HG03571 (cell line): ENCODE results near the gene SPAG4.

Experiments
- ATAC-seq: cut with Tn5 transposase; IDR thresholded peaks from one replicate; pipeline ENCODE4 v1.9.1; 2021; ENCODE audit not compliant: unreplicated experiment

SPAG4 gene

DNA sequence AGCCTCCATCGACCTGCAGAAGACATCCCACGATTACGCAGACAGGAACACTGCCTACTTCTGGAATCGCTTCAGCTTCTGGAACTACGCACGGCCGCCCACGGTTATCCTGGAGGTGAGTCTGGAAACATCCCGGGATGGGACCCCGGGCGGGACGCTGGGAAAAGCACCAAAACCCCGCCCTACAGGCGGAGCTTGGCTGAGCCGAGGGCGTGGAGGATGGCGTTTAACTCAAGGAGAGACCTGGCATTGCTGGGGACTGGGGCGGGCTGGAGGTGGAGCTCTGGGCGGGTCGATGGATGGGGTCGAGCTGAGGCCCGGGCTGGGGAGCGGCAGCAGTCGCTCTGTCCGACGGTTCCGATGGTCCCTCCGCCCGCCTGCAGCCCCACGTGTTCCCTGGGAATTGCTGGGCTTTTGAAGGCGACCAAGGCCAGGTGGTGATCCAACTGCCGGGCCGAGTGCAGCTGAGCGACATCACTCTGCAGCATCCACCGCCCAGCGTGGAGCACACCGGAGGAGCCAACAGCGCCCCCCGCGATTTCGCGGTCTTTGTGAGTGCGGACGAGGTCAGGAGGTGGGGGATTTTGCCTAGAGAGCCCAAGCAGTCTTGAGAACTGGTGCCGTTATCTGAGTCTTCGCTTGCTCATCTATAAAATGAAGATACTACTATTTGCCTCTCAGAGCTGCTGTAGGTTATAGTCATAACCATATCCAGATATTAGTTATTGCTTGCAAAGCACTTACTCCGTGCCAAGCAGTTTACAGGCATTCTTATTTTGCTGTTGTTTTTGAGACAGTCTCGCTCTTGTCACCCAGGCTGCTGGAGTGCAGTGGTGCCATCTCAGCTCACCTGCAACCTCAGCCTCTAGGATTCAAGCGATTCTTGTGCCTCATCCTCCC lies 3.8 kb downstream of the SPAG4 start:
- ATAC-seq = no peak

DNA sequence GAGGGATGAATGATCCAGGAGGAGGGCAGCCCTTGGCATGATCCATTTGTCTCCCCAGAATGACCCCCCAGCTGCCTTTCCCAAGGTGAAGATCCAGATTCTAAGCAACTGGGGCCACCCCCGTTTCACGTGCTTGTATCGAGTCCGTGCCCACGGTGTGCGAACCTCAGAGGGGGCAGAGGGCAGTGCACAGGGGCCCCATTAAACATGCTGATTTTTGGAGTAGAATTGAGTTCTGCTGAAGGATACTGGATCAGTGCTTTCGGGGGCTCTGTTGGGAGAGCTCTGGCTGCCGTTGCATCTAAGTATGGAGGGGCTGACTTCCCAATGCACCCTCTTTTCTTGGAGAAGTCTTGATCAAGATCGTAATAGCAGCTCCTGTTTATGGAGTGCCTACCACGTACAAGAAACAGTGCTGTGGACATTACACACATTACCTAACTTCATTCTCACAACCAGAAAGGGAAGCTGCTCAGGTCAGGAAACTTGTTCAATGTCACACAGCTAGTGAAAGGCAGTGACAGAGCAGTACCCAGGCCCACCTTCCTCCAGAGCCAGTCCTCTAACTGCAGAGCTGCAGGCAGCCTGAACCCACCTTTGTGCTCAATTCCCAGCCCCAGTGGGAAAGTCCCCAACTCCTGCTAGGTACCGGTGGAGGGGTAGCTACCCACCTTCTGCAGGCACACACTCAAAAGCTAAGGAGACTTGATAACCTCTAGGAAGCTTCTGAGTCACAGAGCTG lies 5.4 kb downstream of the SPAG4 start:
- ATAC-seq = no peak

DNA sequence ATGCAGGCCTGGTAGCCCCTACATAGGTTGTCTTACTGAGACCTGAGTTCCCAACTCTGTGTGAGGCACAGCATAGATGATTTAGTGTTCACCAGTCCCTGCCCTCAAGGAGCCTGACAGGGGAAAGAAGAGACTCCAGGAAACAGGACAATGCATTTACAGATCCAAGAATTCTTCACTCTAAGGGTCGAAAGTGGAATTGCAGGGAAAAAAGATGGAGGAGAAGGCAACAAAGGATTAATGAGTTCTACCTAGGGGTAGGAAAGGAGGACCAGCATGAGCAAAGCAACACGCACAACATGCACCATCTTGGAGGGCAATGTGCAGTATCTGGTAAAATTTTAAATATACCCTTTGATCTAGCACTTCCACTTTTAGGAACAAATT lies 5.9 kb downstream of the SPAG4 start:
- ATAC-seq = no peak

DNA sequence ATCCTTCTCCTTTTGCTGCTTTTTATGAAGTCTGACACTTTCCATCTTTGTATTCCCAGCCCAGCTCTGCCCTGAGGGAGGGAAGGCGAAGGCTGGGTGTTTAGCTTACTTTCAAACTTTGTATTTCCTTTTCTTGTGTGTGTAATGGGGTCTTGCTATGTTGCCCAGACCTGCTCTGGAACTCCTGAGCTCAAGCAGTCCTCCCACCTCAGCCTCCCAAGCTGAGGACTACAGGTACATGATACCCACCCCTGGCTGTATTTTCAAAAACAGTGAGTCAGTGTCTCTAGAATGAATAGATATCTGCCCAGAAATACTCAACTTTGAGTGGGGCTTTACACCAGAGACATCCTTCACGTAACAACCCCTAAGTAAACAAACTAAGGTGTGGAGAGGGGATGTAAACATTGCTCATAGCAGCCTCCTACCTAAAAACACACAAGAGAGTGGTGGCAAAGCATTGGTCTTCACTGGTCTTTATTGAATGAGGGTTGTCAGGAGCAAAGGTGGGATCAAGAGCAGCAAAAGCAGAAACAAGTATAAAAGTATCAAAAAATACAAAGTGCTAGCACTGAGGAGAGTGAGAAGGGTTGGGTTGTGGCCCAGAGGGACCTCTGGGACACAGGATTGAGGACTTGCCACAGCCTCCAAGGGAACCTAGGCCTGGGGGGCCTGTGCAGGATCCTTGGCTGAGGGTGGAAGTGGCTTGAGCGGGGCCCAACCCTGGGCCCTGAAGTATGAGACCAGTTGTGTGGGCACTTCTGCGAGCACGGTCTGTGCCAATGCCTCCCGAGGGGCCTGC lies 10.2 kb downstream of the SPAG4 start:
- ATAC-seq = no peak

DNA sequence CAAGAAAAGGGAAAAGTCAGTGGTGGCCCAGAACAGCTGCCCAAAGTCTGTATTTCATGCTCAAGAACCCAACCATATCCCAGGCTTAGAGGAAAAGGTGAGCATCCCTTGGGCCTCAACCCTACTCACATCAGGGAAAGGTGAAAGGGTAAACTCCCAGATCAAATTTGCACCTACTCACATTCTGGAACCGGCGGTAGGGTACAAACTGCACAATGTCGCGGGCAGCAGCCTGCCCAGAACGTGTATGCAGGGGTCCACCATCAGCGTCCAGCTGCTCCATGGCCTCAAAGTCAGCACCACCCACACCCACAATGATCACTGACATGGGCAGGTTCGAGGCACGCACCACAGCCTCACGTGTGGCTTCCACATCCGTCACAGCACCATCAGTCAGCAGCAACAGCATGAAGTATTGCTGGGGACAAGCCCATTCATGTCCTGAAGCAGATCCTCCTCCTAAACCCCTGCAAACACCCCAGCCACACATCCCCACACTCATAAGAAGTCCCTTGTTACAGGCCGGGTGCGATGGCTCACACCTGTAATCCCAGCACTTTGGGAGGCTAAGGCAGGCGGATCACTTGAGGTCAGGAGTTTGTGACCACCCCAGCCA lies 10.9 kb downstream of the SPAG4 start:
- ATAC-seq = no peak

DNA sequence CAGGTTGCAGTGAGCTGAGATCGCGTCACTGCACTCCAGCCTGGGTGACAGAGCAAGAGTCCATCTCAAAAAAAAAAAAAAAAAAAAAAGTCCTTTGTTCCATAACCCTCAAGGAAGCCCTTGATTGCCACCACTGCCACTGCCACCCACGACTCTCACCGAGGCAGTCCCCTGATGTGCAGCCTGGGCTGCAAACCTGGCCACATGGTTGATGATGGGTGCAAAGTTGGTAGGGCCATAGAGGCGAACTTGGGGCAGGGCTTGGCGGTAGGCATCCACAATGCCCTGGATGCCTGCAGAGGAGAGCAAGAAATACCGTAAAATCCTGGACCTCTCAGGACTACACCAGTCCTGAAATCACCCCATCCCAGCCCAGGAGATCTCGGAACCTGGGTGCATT lies 11.5 kb downstream of the SPAG4 start:
- no peak for ATAC-seq

DNA sequence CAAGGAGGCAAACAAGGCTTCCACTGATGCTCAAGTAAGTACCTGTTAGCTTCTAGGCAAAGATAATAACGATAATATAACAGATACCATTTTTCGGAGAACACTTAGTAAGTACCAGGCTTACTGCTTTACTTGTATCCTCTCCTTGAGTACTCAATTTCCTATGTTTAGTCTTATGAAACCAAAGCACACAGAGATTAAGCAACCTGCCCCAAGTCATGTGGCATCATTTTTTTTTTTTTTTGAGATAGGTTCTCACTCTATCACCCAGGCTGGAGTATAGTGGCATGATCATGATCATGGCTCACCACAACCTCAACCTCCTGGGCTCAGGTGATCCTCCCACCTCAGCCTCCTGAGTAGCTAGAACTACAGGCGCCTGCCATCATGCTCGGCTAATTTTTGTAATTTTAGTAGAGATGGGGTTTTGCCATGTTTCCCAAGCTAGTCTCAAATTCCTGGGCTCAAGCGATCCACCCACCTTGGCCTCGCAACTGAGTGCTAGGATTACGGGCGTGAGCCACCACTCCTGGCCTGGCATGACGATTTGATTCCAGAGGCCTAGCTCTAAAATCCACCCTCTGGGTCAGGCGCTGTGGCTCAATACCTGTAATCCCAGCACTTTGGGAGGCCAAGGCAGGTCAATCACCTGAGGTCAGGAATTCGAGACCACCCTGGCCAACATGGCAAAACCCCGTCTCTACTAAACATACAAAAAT lies 14.0 kb downstream of the SPAG4 start:
- no peak for ATAC-seq

DNA sequence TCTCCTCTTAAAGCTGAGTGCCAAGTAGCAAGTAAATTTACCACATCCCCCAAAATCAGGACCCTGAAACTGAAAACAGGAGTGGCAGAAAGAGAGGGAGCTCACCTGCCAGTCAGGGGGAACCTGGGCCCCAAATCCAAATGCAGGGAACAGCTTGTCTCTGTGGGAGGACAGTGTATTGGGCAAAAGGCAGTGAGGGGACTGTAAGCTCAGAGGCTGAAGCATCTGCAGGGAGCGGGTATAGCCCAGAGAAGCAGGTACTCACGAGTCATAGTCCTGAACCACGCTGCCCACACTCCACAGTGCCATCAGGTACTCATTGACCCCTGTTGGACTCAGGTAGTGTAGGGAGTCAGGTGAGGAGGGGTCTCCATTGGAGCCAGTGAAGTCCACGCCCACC lies 15.0 kb downstream of the SPAG4 start:
- no peak for ATAC-seq

DNA sequence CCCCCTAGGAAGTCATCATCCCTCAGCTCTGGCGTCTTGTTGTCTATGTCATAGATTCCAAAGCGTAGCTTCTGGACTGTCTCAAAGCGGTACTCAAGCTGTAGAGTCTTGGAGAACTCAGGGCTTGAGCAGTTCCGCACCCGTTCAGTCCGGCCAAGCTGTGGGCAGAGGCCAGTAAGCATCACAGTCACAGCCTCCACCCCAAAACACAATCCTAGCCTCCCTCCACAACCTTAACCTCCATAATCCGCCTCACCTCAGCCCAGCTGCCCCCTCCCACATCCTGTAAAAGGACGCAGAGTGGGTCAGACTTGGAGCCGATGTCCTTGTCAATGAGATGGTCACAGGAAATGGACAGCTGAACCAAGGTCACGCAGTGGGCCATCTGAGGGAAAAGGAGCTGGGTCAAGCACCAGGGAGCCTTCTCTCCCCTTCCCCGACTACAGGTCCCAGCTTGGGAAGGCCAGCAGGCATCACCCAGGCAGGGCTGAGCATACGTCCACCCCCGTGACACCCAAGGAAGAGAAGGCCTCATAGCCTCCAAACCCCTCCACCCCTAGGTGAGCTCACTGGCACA lies 17.0 kb downstream of the SPAG4 start:
- ATAC-seq = no peak

DNA sequence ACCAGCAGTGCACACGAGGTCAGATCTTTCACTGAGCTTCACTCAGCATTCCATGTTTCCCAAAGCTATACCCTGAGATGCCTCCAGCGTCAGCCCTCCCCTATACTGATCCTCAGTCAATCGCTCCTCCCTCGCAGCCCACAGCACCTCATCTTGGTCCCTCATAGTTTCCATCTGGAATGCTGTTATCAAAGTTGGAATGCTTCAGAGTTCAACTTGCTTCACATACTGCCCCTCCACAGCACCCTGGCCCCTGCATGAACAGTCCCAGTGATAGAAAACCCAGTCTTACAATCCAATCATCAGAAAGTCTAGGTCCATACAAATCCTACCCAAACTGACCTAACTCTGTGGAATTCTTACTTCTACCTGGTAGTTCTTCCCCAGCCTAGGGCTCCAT lies 20.0 kb downstream of the SPAG4 start:
- ATAC-seq = no peak

DNA sequence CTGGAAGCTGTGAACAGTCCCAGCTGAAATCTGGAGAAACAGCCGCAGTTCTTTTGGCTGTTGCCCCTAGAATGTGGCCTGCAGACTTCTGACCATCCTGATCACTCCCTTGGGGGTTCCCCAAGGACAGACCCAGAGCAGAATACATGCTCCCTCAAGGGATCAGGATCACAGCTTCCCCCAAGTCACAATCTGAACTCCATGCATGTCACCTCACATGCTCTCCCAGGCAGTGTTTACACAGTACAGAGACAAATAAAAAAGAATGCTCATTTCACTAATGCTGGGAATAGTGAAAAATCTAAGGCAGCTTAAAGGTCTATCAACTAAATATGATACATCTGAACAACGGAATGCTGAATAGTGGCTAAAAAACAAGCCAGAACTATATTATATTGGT lies 20.5 kb downstream of the SPAG4 start:
- no peak for ATAC-seq

DNA sequence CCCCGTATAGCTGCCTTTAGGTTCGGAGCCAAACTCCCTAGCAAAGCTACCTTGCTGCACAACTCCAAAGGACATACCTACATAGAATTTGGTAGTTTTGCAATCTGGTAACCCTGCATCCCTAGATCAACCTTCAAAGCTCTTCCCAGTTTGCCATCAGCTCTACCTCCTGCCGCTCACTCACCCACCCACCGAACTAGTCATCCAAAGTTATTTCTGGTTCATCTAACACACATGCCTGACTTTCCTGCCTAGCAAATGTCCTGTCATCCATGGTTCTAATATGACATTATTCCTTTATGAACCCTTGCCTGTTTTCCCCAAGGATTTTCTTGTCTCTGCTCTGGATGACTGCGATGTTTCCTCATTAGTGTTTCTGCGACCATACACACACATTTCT lies 21.6 kb downstream of the SPAG4 start:
- ATAC-seq = no peak

DNA sequence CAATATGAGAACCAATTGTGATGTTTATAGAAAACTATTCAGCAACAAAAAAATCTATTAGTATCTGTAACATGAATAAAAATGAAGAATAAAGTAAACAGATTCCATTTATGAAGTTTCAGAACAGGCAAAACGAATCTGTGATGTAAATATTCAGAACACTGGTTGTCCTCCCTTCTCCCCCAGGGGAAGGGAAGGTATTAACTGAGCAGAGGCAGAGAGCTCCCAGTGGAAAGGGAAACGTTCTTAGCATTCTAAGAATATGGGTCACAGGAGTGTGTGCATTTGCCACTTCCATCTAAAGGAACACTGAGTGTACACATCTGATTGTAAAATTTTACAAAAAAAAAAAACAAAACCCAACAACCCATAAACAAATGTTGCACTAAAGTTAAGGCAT lies 23.1 kb downstream of the SPAG4 start:
- ATAC-seq = no peak

DNA sequence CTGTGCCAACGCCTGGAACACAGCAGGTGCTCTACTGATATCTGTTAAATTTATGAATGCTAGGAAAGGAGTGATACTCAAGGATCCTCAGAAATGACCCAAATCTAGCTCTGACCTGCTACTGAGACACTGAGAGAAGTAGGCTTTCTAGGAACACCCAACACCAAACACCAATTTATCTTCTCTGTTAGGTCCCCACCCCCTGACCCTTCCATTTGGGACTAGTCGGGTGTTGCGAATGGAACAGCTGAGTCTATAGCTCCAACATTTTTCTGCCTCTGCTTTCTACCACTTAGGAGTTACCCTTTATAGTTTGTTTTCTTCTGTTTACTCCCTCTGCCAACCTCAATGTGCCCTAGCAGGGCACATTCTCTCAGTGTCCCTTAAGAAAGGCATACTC lies 25.1 kb downstream of the SPAG4 start:
- no peak for ATAC-seq

DNA sequence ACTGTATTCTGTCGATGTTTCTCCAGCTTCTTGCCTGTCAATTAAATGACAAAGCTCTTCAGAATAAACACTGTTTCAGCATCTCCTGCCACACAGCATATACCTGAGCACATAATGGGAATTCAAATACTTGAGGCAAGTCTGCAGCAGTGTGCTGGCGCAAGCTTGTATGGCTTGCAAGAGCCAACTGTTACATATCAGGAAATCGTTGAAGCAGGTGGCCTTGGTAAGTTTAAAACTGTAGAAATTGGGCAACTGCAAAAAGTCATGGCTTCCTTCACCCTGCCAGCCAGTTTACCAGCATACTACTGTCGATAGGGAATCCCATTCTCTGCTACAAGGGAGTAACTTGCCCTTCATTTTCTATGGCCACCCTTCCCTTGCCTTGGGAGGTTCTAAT lies 26.1 kb downstream of the SPAG4 start:
- no peak for ATAC-seq

DNA sequence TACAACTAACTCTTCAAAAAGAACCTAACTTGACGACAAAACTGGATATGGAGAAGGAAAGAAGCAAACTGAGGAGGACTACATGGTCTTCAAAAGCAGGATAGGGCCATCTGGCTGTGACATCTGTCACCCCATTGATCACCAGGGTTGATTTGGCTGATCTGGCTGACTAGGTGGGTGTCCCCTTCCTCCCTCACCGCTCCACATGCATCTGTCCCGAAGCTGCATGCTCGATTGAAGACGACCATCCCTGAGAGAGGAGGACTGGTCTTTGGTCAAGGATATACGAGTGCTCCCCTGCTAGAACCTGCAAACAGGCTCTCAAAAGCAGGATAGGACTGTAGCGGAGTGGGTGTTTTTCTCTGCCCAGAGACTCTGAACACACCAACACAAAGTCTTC lies 27.4 kb downstream of the SPAG4 start:
- no peak for ATAC-seq

DNA sequence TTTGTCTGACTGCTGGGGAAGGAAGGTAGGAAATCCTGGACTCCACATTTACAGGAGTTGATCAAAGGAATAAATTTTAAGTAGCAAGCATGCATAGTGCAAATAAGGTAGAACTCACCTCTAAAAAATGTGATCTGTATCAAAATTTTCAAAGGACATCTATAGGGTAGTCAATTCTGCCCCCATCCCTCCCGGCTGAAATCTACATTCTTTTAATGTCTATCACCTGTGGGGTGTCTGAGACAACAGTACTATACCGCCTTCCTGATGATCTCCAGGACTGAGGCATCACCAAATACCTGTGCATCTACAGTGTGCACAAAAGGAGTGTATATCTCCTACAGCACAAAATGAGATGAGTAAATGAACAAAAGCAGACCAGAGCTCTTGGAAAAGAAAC lies 29.2 kb downstream of the SPAG4 start:
- ATAC-seq = no peak

DNA sequence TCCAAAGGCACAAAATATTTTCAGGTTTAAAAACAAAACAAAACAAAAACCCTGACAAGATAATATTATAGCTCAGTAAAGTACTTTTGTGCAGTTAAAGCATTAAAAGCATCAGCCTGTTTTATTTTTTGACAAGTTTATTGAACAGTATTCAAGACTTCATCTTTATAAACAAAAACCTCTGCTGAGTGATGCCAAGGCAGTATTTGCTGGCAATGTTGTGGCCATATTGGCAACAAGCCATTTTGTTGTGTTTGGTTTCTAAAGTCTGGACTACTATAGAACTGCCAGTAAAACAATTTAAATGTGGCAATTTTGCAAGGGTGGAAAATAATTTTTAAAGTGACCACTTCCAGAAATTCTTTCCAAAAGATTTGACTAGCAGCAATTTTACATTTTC lies 33.2 kb downstream of the SPAG4 start:
- no peak for ATAC-seq

DNA sequence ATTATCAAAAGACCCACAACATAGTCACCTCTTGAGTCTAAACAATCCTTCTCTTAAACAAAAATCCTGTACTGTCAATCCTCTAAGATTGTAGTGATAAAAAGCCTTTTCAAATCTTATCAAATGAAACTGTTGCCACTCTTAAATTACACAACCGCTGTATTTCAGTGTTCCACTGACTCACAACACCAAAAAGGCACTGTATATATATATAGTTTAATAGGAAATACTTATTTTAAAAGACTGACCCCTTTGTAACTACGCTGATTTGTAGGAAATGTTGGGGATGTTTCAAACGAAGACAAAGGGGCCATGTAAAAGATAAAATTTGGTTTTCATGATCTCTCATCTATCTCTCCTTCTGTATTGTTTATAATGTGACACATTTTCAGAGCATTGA lies 35.0 kb downstream of the SPAG4 start:
- ATAC-seq = no peak

DNA sequence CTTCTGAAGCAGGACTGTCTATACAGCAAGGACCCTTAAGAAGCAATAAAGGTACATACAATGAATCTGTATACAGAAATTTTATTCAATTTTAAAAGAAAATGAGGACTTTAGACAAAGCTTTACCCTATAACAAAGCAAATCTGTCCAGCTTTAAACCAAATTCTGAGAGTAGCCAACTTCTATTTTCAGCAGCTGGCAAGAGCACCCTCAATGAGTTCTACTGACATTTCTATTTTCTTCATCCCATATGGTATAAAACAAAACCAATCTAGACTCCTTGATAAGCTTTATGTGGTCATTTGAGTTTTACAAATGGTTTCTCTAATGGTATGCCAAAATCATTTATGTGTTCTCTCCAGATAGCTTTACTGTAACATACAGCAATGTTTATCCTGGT lies 36.3 kb downstream of the SPAG4 start:
- no peak for ATAC-seq
